Left ventricle myocardium inferior (tissue), 1 donor: ENCODE data around the gene TRIM17. TPM values are rescaled to one million over a fixed set of nuclear protein-coding genes. Genes with fewer than 3 reads are reported as not detected.

Experiments used
- DNase-seq: peaks from one replicate; pipeline ENCODE4 v3.0.0-alpha.2; 2020
- H3K27ac ChIP-seq: fragments of 200-600 bp; replicated peaks from 2 replicates; pipeline ENCODE4 v1.8.0; 2021
- H3K27me3 ChIP-seq: fragments of 200-600 bp; 2 replicates; pipeline ENCODE4 v1.8.0; 2021; ENCODE audit warnings: low read depth
- H3K36me3 ChIP-seq: fragments of 200-600 bp; 2 replicates; pipeline ENCODE4 v1.8.0; 2021
- H3K4me1 ChIP-seq: fragments of 200-600 bp; 2 replicates; pipeline ENCODE4 v1.8.0; 2021
- H3K4me3 ChIP-seq: fragments of 200-600 bp; 2 replicates; pipeline ENCODE4 v1.8.0; 2021; ENCODE audit warnings: mild to moderate bottlenecking, moderate library complexity
- H3K9me3 ChIP-seq: fragments of 200-600 bp; replicated peaks from 2 replicates; pipeline ENCODE4 v1.8.0; 2021
- CTCF ChIP-seq: fragments of 200-600 bp; IDR thresholded peaks from 2 replicates; pipeline ENCODE4 v1.8.0; 2021; ENCODE audit warnings: antibody characterized with exemption, mild to moderate bottlenecking, borderline replicate concordance
- intact Hi-C: fragments of 100-400 bp; cut with micrococcal nuclease; formaldehyde crosslinking; loops from one replicate; pipeline ENCODE4 v1.11.0; 2022
- total RNA-seq: library from RNA; stranded (reverse); fragmentation: NEBNext Ultra II Directional; extraction: Animal tissue kit (Norgen Biotek cat#: 25700); gene quantifications from one replicate; pipeline ENCODE4 v1.2.1, GENCODE V29; 2021
- donor health status: DM: no; HTN: yes; CAD: no; lungs with severe emphysema.

TRIM17 gene
- total RNA-seq, 1 donor from 2014 or later, result 0.36 TPM

- intact Hi-C loops, result no loop called here
- no peak for DNase-seq
- Histone ChIP-seq H3K27ac (no peak overlapping the region), H3K4me1 (no peaks in the 10 kb centered on the region), H3K36me3 (no peaks in the 10 kb centered on the region), H3K27me3 (peaks cover 27% of the 10 kb centered on the region), H3K4me3 (no peak overlapping the region), H3K9me3 (no peaks in the 10 kb centered on the region)
- TF ChIP-seq CTCF, result no peak
Observed at GRCh38 chr1:228429007-228429406, 12.3 kb upstream of the TRIM17 start.

DNA sequence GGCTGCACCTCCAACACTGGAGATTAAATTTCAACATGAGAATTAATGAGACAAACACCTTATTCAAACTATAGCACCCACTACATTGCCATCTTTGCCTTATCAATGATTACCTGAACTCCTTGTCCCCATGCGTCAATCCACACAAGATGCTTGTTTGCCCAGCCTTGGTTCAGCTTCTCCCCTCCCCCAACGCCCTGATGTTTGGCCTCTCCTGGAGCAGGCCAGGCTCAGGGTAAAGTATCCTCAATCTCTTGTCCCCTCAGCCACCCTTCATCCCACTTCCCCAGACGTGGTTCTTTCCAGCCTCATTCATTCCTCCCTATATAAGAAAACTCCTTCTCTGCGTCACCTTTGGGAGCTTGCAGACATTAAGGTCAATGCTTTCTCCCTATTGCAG lies 11.8 kb upstream of the TRIM17 start:
- DNase-seq, result no peak
- Histone ChIP-seq H3K4me1 (no peaks in the 10 kb centered on the region), H3K4me3 (no peak overlapping the region), H3K27me3 (peaks cover 27% of the 10 kb centered on the region), H3K27ac (no peak overlapping the region), H3K36me3 (no peaks in the 10 kb centered on the region), H3K9me3 (no peaks in the 10 kb centered on the region)
- intact Hi-C loops, result no loop called here
- TF ChIP-seq CTCF, result no peak

GRCh38 chr1:228426518-228427175 lies 10.0 kb upstream of the TRIM17 start:
- Histone ChIP-seq H3K36me3 (no peaks in the 10 kb centered on the region), H3K27me3 (peaks cover 26% of the 10 kb centered on the region), H3K4me1 (no peaks in the 10 kb centered on the region), H3K27ac (no peak overlapping the region), H3K4me3 (no peak overlapping the region), H3K9me3 (no peaks in the 10 kb centered on the region)
- TF ChIP-seq CTCF, result no peak
- intact Hi-C loops, result no loop called here
- no peak for DNase-seq

- Histone ChIP-seq H3K36me3 (no peaks in the 10 kb centered on the region), H3K4me1 (no peaks in the 10 kb centered on the region), H3K9me3 (no peaks in the 10 kb centered on the region), H3K4me3 (no peak overlapping the region), H3K27ac (no peak overlapping the region), H3K27me3 (peaks cover 37% of the 10 kb centered on the region)
- no peak for DNase-seq
- TF ChIP-seq CTCF, result no peak
- intact Hi-C loops, result no loop called here
Observed at GRCh38 chr1:228424685-228425660, 8.3 kb upstream of the TRIM17 start.

DNA sequence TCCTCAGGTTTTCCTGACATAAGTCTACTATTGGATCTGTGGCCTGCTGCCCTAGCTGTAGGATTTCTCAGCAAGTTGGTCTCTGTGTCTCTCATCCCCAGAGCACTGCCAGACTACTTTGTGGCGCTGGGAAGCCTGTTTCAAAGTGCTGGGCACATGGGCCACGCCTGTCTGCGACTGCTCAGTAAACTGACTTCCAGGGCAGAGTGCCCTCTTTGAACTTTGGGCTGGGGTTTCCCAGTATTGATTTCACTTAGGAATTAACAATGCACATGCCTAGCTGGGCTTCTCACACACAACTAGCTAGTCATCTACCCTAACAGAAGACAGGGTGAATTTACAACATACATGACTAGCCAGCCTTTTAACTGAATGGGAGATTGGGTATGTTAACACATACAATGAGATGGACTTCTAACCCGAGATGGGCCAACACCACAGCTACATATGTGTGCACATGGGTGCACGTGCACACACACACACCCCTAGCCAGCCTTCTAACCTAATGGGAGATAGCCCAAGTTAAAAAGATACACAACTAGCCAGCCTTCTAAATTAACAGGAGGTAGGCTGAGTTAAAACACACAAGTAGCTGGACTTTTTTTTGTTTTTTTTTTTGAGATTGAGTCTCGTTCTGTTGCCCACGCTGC lies 6.9 kb upstream of the TRIM17 start:
- H3K9me3 ChIP-seq, result no peaks in the 10 kb centered on the region
- intact Hi-C loops, result no loop called here
- H3K4me3 ChIP-seq, result no peak overlapping the region
- peaks cover 40% of the 10 kb centered on the region for H3K27me3 ChIP-seq
- no peaks in the 10 kb centered on the region for H3K4me1 ChIP-seq
- no peak for TF ChIP-seq CTCF
- no peak for DNase-seq
- no peaks in the 10 kb centered on the region for H3K36me3 ChIP-seq
- H3K27ac ChIP-seq, result no peak overlapping the region
